ENCODE data around the gene ZNF689. TPM values are rescaled to one million over a fixed set of nuclear protein-coding genes. Genes with fewer than 3 reads are reported as not detected.
A peak's percentile ranks its signal among the peaks of the same experiment; 100 is the strongest.

ZNF689 gene
- total and polyA plus RNA-seq, 8 donors: 2.9 to 6.1 (median 4.8) TPM

GRCh38 chr16:30649725-30650368, 39.7 kb upstream of the ZNF689 start:
- intact Hi-C loops (cut with DNase I): no loop called here
- 39 to 49% methylated on average over 22 of the region's 22 CpGs for WGBS, 2 donors
- peak overlapping the region; percentile 11 to 81 (median 40) for H3K4me3 ChIP-seq
- DNase-seq: peak in 2 of 6 donors; percentile 67 to 80
- TF ChIP-seq CTCF (IDR thresholded peaks at IDR 0.05): no peak
- no peak for FAIRE-seq
- H3K9me3 ChIP-seq: no peaks in the 10 kb centered on the region
- peaks cover 6 to 10% (median 9%) of the 10 kb centered on the region in 3 donors for H3K4me1 ChIP-seq
- peak overlapping the region; percentile 55 to 94 (median 88) for H3K27ac ChIP-seq
- H3K27me3 ChIP-seq: no peaks in the 10 kb centered on the region
- H3K36me3 ChIP-seq: peaks cover 0 to 11% (median 9%) of the 10 kb centered on the region in 3 donors
- ATAC-seq: peak in 1 of 4 donors; percentile 0

GRCh38 chr16:30647274-30647571, 37.0 kb upstream of the ZNF689 start:
- ATAC-seq (no peak), FAIRE-seq (no peak), DNase-seq (no peak)
- H3K4me1 ChIP-seq: peaks cover 3 to 6% (median 5%) of the 10 kb centered on the region in 3 donors
- H3K4me3 ChIP-seq: no peak overlapping the region
- no peak overlapping the region for H3K27ac ChIP-seq
- no peaks in the 10 kb centered on the region for H3K27me3 ChIP-seq
- no peak for TF ChIP-seq CTCF (IDR thresholded peaks at IDR 0.05)
- no peaks in the 10 kb centered on the region for H3K36me3 ChIP-seq
- no peaks in the 10 kb centered on the region for H3K9me3 ChIP-seq
- intact Hi-C loops (cut with DNase I): no loop called here
- WGBS, 2 donors: 65 to 94% methylated on average over 1 of the region's 1 CpG

- DNase-seq (no peak), ATAC-seq (no peak), FAIRE-seq (no peak)
- WGBS, 2 donors: 62 to 72% methylated on average over 6 of the region's 6 CpGs
- intact Hi-C loops (cut with DNase I): no loop called here
- Histone ChIP-seq H3K4me1 (no peaks in the 10 kb centered on the region), H3K27me3 (no peaks in the 10 kb centered on the region), H3K36me3 (no peaks in the 10 kb centered on the region), H3K4me3 (no peak overlapping the region), H3K27ac (no peak overlapping the region), H3K9me3 (no peaks in the 10 kb centered on the region)
- TF ChIP-seq CTCF (IDR thresholded peaks at IDR 0.05): no peak
Observed at GRCh38 chr16:30645727-30646126, 35.5 kb upstream of the ZNF689 start.

GRCh38 chr16:30644334-30644830, 34.2 kb upstream of the ZNF689 start:
- Histone ChIP-seq H3K4me1 (no peaks in the 10 kb centered on the region), H3K27ac (no peak overlapping the region), H3K9me3 (no peaks in the 10 kb centered on the region), H3K27me3 (no peaks in the 10 kb centered on the region), H3K36me3 (no peaks in the 10 kb centered on the region), H3K4me3 (no peak overlapping the region)
- intact Hi-C loops (cut with DNase I): no loop called here
- FAIRE-seq (no peak), DNase-seq (peak in 1 of 6 donors; percentile 19), ATAC-seq (no peak)
- 70 to 73% methylated on average over 4 of the region's 4 CpGs for WGBS, 2 donors
- TF ChIP-seq CTCF (IDR thresholded peaks at IDR 0.05): no peak

- intact Hi-C loops (cut with DNase I): no loop called here
- 60 to 68% methylated on average over 3 of the region's 3 CpGs for WGBS, 2 donors
- Histone ChIP-seq H3K27me3 (no peaks in the 10 kb centered on the region), H3K4me3 (no peak overlapping the region), H3K36me3 (no peaks in the 10 kb centered on the region), H3K27ac (no peak overlapping the region), H3K4me1 (no peaks in the 10 kb centered on the region), H3K9me3 (no peaks in the 10 kb centered on the region)
- TF ChIP-seq CTCF (IDR thresholded peaks at IDR 0.05): no peak
- peak in 1 of 4 donors; percentile 55 for ATAC-seq
- no peak for DNase-seq
- FAIRE-seq: no peak
Observed at GRCh38 chr16:30641378-30641982, 31.3 kb upstream of the ZNF689 start.
